Dedifferentiated amniotic fluid mesenchymal stem cell (primary cell): ENCODE results near the gene OR10AG1.

Experiments used
- DNase-seq: peaks from one replicate; pipeline ENCODE4 v3.0.0-alpha.2; 2016; ENCODE audit errors: extremely low spot score

Gene OR10AG1

GRCh38 chr11:55969845-55970244, at the start of gene OR10AG1:
Gene OR10AG1, minus strand, starts transcription at chr11:55969945. Its CDS starts 38 bp downstream, at chr11:55969907.
- no peak for DNase-seq

- no peak for DNase-seq
These were observed 44.1 kb upstream of the OR10AG1 start for GRCh38 chr11:56013805-56014204.

GRCh38 chr11:56010716-56011115, 41.0 kb upstream of the OR10AG1 start:
- DNase-seq, result no peak

GRCh38 chr11:55994525-55994924, 24.8 kb upstream of the OR10AG1 start, which contains the start of gene OR5F1:
Gene OR5F1, minus strand, starts transcription at chr11:55994625. Its CDS starts 0 bp downstream, at chr11:55994625.
- DNase-seq, result no peak

GRCh38 chr11:55970935-55971334, 1.2 kb upstream of the OR10AG1 start:
- DNase-seq, result no peak

- no peak for DNase-seq
These were observed 1.8 kb downstream of the OR10AG1 start for GRCh38 chr11:55967914-55968313.

- no peak for DNase-seq
These were observed 3.4 kb downstream of the OR10AG1 start for GRCh38 chr11:55966391-55966790.

GRCh38 chr11:55956521-55956920, 13.2 kb downstream of the OR10AG1 start:
- DNase-seq, result no peak

GRCh38 chr11:55949330-55949729, 20.4 kb downstream of the OR10AG1 start:
- DNase-seq, result no peak

GRCh38 chr11:55942785-55943392, 26.9 kb downstream of the OR10AG1 start:
- peak; percentile 37 for DNase-seq

GRCh38 chr11:55936300-55936699, 33.4 kb downstream of the OR10AG1 start, which contains the start of gene OR5I1:
Gene OR5I1, minus strand, starts transcription at chr11:55936400. Its CDS starts 0 bp downstream, at chr11:55936400.
- DNase-seq, result no peak

- DNase-seq, result no peak
These were observed 49.2 kb downstream of the OR10AG1 start for GRCh38 chr11:55920537-55920936.
